Hypothalamus (tissue), 51 donors: ENCODE results near the gene GMDS.

Experiments used
- DNase-seq, 51 donors: peaks; one replicate each; lab custom pipeline; 2025; lab: John Stamatoyannopoulos, UW

GMDS gene

DNA sequence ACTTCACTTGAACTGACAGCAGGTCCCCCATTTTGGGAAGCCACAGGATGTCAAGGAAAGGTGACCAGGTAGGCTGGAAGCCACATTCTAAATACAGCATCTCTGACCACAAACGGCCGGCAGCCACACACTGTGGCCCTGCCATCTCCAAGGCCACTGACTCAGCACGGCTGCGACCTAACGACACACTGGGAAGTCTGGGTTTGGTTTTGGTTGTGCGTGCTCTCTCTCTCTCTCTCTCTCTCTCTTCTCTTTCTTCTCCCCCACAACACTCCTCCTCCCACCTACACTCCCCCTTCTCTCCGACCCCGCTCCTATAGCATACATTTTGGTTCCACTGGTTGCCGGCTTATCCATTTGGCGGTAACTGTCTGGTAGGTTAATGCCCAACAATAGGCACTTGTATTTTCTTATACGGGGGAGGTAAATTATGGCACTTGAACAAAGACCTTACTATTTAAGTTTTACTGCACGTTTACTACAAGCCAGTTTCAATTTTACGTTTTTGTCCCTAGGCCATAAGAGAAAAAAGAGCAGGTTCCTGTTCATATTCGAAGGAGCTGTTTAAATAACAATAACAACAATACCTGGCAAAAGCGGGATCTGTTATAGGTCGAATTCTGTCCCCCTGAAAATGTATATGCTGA, 103.6 kb downstream of the GMDS start:
- no peak for DNase-seq

GRCh38 chr6:2140438-2141128, 104.8 kb downstream of the GMDS start:
- DNase-seq: no peak

DNA sequence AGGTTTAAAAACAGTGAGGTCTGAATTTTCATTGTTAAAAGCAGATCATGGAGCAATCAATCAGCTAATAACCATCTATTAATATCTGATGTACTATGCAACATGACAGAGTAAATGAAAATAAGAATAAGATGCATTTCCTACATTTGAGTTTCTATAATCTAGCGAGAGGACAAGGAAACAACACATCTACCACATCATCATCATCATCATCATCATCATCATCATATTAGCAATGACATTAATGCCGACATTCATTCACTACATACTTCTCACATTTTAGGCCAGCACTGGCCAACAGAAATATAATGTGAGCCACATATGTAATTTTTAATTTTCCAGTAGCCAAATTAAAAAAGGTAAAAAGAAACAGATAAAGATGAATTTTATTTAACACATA, 110.0 kb downstream of the GMDS start:
- DNase-seq: no peak

- DNase-seq: no peak
Measured at GRCh38 chr6:2134554-2134953, 110.9 kb downstream of the GMDS start.

- no peak for DNase-seq
Measured at GRCh38 chr6:2133716-2134310, 111.6 kb downstream of the GMDS start.

- no peak for DNase-seq
Measured at GRCh38 chr6:2132916-2133315, 112.5 kb downstream of the GMDS start.

DNA sequence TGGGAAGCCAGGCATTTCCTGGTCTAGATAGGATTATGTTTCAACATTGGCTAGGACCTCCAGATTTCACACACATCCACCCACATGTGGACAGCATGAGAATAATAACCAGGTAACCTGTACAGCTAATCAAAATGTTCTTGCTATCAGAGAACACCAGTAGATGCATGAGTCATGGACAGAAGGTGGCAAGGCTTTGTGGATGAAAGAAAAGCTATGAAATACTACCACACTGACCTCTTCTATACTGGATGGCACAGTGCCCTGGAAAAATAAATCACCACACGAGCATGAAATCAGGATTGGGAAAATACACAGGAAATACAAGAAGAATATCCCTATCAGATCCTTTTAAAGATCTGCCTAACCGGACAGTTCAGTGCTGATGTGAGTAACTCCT, 113.0 kb downstream of the GMDS start:
- DNase-seq: no peak

DNA sequence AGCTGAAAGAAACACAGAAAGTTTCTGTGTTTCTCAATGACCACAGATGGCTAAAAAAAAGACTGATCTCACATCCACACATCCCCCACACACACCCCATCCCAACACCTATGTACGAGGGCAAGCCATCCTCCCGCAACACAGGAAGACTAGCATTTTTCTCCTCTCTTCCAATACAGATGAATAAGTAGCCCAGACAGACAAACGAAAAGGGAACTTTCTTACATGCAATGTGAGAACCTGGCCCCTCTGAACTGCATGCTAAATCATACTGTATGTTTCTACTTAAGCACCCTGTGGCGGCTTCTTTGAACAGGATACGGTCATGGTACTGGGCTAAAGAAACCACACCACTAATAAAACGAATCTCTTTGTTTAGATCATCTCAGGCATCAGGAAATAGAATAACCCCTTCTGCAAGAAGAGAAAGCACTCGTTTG, 116.2 kb downstream of the GMDS start:
- no peak for DNase-seq

GRCh38 chr6:2127484-2127911, 117.9 kb downstream of the GMDS start:
- DNase-seq: no peak

GRCh38 chr6:2126351-2126750, 119.1 kb downstream of the GMDS start:
- DNase-seq: no peak

- no peak for DNase-seq
Measured at GRCh38 chr6:2125158-2125557, 120.2 kb downstream of the GMDS start.

GRCh38 chr6:2124260-2124709, 121.1 kb downstream of the GMDS start:
- no peak for DNase-seq

DNA sequence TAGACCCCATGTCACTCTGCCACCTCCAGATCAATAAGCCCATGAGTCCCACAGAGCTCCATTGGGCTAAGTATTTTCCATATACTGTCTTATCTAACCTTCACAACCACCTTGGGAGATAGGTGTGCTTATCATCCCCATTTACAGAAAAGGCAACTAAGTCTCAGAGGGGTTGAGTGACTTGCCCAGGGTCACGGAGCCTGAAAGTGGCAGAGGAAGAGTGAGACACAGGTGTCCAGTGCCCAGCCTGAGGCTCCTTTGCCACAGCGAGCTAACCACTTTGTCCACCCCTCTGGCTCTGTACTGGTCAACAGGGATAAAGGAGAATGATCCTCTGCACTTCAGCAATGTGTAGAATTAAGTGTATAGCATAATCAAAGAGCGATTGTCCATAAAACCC, 124.5 kb downstream of the GMDS start:
- DNase-seq: no peak

- no peak for DNase-seq
Measured at GRCh38 chr6:2119275-2119674, 126.1 kb downstream of the GMDS start.

DNA sequence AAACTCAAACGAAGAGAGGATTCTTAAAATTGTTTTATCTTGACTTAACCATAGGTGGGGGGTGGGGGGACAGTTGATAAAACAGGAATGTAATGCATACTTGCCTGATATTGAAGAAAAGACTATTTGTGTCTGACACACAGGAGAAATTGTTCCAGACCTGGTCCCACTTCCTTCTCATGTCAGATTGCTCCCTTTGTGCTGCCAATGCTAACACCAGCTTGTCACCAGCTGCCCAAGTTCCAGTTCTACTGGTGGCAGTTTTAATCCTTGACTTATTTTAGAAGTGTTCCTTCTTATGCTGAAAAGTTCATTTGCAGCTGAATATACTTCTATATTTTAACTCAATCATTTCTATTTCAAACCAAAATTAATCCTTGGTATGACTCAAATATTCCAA, 127.3 kb downstream of the GMDS start:
- DNase-seq: no peak

GRCh38 chr6:2117447-2117846, 128.0 kb downstream of the GMDS start:
- DNase-seq: no peak

GRCh38 chr6:2116496-2116895, 128.9 kb downstream of the GMDS start:
- DNase-seq: no peak

GRCh38 chr6:2114100-2114499, 131.3 kb downstream of the GMDS start:
- DNase-seq: no peak

- DNase-seq: peak in 1 of 51 donors; percentile 21
Measured at GRCh38 chr6:2111162-2111677, 134.2 kb downstream of the GMDS start.

- no peak for DNase-seq
Measured at GRCh38 chr6:2110504-2110903, 134.9 kb downstream of the GMDS start.

DNA sequence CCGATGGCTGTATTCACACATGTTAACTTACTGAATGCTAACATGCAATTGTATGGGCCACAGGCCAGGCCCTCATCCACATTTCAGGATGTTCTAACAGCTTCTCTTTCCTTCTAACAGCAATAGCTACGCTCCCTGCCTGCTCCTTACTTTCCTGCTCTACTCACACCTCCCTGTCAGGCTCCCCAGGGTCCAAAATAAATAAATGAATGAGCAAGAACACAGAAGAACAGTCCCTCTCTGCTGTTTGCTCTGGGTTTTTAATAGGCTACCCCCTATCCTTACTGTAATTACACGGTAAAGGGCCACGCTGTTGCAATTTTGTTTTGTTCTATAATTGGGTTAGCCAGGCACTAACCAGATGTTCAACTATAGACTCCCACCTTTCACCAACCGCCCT, 135.6 kb downstream of the GMDS start:
- DNase-seq: no peak
